CD4-positive, alpha-beta T cell (primary cell): ENCODE results near the gene SLCO2B1. TPM values are rescaled to one million over a fixed set of nuclear protein-coding genes. Genes with fewer than 3 reads are reported as not detected.

Experiments
- ATAC-seq: fragments of 200-7000 bp; cut with Tn5 transposase; one replicate; pipeline ENCODE4 v1.10.0; 2022; ENCODE audit warnings: mild to moderate bottlenecking; ENCODE audit not compliant: poor library complexity
- CTCF ChIA-PET: fragments of 350-600 bp; sonication (Branson Sonifier 250); formaldehyde crosslinking; loops from one replicate; lab custom pipeline; 2021; ENCODE audit warnings: antibody characterized with exemption, inconsistent platforms; lab: Charles Lee
- POLR2A ChIA-PET: fragments of 350-600 bp; sonication (Branson Sonifier 250); formaldehyde crosslinking; loops from one replicate; lab custom pipeline; 2021; ENCODE audit warnings: antibody characterized with exemption, inconsistent platforms; lab: Charles Lee
- DNase-seq, 14 experiments: peaks; one replicate each; pipeline ENCODE4 v3.0.0-alpha.2; 2013 to 2020; ENCODE audit warnings: mixed read lengths in 2 of 14
- H3K27ac ChIP-seq, 2 donors: one replicate each; pipeline versions ENCODE4 v1.5.1 to v1.7.0; 2013; ENCODE audit warnings: low read length in 2 of 2, low read depth in 1 of 2, mild to moderate bottlenecking in 1 of 2
- H3K27me3 ChIP-seq, 2 experiments: 1 replicate in 1 of 2; 2 replicates in 1 of 2; pipeline versions ENCODE4 v1.6.1 to v1.7.0; 2013; ENCODE audit warnings: low read length in 2 of 2, control low read depth in 1 of 2, mild to moderate bottlenecking in 1 of 2, moderate library complexity in 1 of 2; ENCODE audit not compliant: insufficient read depth in 2 of 2, control insufficient read depth in 1 of 2
- H3K36me3 ChIP-seq: one replicate; pipeline ENCODE4 v1.6.1; 2013; ENCODE audit warnings: low read length, control low read depth; ENCODE audit not compliant: insufficient read depth
- H3K4me1 ChIP-seq: one replicate; pipeline ENCODE4 v1.6.1; 2013; ENCODE audit warnings: low read length, control low read depth; ENCODE audit not compliant: insufficient read depth
- H3K4me3 ChIP-seq: one replicate; pipeline ENCODE4 v1.5.1; 2013; ENCODE audit warnings: mild to moderate bottlenecking, low read length, moderate library complexity
- H3K9me3 ChIP-seq, 2 experiments: 1 replicate in 1 of 2; 2 replicates in 1 of 2; pipeline versions ENCODE4 v1.6.1 to v1.7.0; 2013; ENCODE audit warnings: low read length in 2 of 2, mild to moderate bottlenecking in 2 of 2, control low read depth in 1 of 2, moderate library complexity in 1 of 2; ENCODE audit not compliant: control insufficient read depth in 1 of 2, insufficient read depth in 1 of 2
- H3K27ac Mint-ChIP-seq: one replicate; pipeline ENCODE4 v1.8.0; 2020; ENCODE audit warnings: mixed read lengths
- H3K27me3 Mint-ChIP-seq: one replicate; pipeline ENCODE4 v1.8.0; 2021; ENCODE audit warnings: mixed read lengths
- H3K36me3 Mint-ChIP-seq: one replicate; pipeline ENCODE4 v1.8.0; 2021; ENCODE audit warnings: low read depth, mixed read lengths
- H3K4me1 Mint-ChIP-seq: one replicate; pipeline ENCODE4 v1.8.0; 2021; ENCODE audit warnings: low read depth, mixed read lengths
- H3K4me3 Mint-ChIP-seq: one replicate; pipeline ENCODE4 v1.8.0; 2020; ENCODE audit warnings: mild to moderate bottlenecking, mixed read lengths
- H3K9me3 Mint-ChIP-seq: one replicate; pipeline ENCODE4 v1.8.0; 2020; ENCODE audit warnings: mixed read lengths
- intact Hi-C, 2 experiments: fragments of 100-400 bp; cut with DNase I in 1 of 2; cut with micrococcal nuclease in 1 of 2; formaldehyde crosslinking; loops; one replicate each; pipeline versions ENCODE4 v1.15.1 to v1.9.0; 2023 to 2025; cut with DNase I, micrococcal nuclease
- total RNA-seq, 174 experiments: library from RNA in 2 of 174; stranded (reverse) in 2 of 174; gene quantifications; one replicate each; pipeline ENCODE4 v1.2.3 and lab custom pipeline; 2021 to 2026
- TF ChIP-seq, protein P1 (sequence below): fragments of 200-600 bp; IDR thresholded peaks from one replicate; pipeline ENCODE4 v1.8.0; 2022; ENCODE audit warnings: antibody characterized with exemption, mild to moderate bottlenecking

The SLCO2B1 gene
- total RNA-seq, 2 experiments from 2014 or later: not detected

DNA sequence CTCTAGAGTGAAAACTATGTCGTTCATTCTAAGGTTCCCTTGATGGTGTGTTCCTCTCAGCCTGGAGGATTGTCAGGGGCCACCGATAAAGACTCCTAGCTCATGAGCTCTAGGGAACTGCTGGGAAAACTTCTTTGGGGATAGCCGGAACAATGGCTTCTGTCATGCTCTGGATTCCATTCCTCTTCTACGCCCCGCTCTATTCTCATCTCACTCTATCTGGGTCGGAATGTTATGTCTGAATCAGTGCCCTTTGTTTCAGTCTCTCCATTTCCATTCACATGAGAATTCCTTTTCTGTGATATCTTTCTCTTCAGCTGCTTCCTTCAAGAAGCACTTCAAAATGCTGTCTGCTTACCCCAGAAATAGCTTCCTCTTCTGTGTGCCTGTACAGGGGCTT is 16.9 kb upstream of the SLCO2B1 start:
- Mint-ChIP-seq H3K36me3 (no peaks in the 10 kb centered on the region), H3K9me3 (no peaks in the 10 kb centered on the region), H3K27ac (no peak overlapping the region), H3K27me3 (peaks cover 33% of the 10 kb centered on the region), H3K4me1 (no peaks in the 10 kb centered on the region), H3K4me3 (no peak overlapping the region)
- ChIA-PET CTCF (interaction anchor here (1.1 kb wide), 1 partner anchor 11 kb away, joined by 3 read pairs; no protein-coding TSS in a partner anchor), POLR2A (no interaction called here)
- H3K36me3 ChIP-seq: no peaks in the 10 kb centered on the region
- TF ChIP-seq, protein P1, sequence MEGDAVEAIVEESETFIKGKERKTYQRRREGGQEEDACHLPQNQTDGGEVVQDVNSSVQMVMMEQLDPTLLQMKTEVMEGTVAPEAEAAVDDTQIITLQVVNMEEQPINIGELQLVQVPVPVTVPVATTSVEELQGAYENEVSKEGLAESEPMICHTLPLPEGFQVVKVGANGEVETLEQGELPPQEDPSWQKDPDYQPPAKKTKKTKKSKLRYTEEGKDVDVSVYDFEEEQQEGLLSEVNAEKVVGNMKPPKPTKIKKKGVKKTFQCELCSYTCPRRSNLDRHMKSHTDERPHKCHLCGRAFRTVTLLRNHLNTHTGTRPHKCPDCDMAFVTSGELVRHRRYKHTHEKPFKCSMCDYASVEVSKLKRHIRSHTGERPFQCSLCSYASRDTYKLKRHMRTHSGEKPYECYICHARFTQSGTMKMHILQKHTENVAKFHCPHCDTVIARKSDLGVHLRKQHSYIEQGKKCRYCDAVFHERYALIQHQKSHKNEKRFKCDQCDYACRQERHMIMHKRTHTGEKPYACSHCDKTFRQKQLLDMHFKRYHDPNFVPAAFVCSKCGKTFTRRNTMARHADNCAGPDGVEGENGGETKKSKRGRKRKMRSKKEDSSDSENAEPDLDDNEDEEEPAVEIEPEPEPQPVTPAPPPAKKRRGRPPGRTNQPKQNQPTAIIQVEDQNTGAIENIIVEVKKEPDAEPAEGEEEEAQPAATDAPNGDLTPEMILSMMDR: no peak
- no peak for ATAC-seq
- H3K27ac ChIP-seq: no peak overlapping the region
- H3K4me3 ChIP-seq: no peak overlapping the region
- H3K4me1 ChIP-seq: no peaks in the 10 kb centered on the region
- peaks cover 0 to 5% of the 10 kb centered on the region in 2 experiments for H3K27me3 ChIP-seq
- H3K9me3 ChIP-seq: no peaks in the 10 kb centered on the region
- DNase-seq: no peak
- intact Hi-C loops: no loop called here

DNA sequence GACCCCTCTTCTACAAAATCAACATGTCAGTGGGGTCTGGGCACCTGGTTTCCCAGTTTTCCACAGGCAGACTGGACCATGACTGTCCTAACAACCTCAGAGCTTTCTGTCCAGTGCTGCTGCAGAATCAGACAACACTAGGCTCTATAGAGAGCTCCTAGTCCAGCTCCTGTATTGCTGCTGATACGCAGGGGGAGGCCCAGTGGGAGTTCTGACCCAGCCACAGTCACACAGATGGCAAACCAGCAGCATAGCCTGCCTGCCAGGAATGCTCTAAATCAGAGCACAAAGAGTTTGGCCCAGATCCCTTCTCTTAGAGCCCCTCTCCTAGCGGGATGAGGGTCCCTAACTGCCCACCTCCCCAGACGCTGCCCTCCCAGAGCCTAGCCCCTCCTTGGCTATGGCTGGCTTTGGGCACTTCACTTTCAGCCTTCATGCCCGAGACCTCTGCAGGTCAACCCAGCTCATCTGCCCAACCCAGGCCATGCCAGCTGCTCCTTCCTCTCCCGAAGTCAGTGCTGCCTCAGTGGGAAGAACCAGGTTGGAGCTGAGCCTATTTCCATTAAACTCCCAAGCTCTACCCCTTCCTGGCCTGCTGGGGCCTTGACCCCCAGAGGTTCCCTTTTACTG is 15.8 kb upstream of the SLCO2B1 start:
- H3K4me1 Mint-ChIP-seq: no peaks in the 10 kb centered on the region
- no peak overlapping the region for H3K27ac ChIP-seq
- H3K36me3 ChIP-seq: no peaks in the 10 kb centered on the region
- H3K4me3 Mint-ChIP-seq: no peak overlapping the region
- no peak for DNase-seq
- no peaks in the 10 kb centered on the region for H3K9me3 Mint-ChIP-seq
- H3K36me3 Mint-ChIP-seq: no peaks in the 10 kb centered on the region
- peaks cover 28% of the 10 kb centered on the region for H3K27me3 Mint-ChIP-seq
- H3K4me1 ChIP-seq: no peaks in the 10 kb centered on the region
- TF ChIP-seq, protein P1: no peak
- ChIA-PET POLR2A (no interaction called here), CTCF (interaction anchor here (0.6 to 1.6 kb wide), 3 partner anchors 70 to 511 kb away, joined by 4 to 5 read pairs (median 4); no protein-coding TSS in a partner anchor)
- no peak for ATAC-seq
- H3K9me3 ChIP-seq: no peaks in the 10 kb centered on the region
- H3K4me3 ChIP-seq: no peak overlapping the region
- intact Hi-C loops: no loop called here
- no peak overlapping the region for H3K27ac Mint-ChIP-seq
- peaks cover 0 to 5% of the 10 kb centered on the region in 2 experiments for H3K27me3 ChIP-seq

DNA sequence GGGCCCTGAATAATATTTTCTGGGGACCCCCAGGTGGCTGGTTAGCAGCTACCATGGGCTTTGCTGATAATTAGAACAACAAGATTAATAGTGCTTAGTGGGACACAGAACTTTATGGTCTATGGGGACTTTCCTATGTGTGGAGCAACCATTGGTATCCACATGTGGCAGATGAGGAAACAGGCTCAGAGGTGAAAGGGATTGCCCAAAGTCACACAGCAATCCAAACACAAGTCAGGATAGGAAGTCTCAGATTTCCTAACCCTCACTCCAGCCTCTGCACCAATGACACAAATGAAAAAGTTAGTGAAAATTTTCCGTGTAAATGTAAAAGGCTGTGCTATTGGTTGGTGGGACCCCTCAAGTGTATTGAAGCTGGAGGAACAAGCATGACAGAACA is 15.3 kb upstream of the SLCO2B1 start:
- Histone ChIP-seq H3K9me3 (no peaks in the 10 kb centered on the region), H3K4me1 (peaks cover 5% of the 10 kb centered on the region), H3K4me3 (no peak overlapping the region), H3K27me3 (peaks cover 0 to 3% of the 10 kb centered on the region in 2 experiments), H3K27ac (no peak overlapping the region), H3K36me3 (no peaks in the 10 kb centered on the region)
- Mint-ChIP-seq H3K4me3 (no peak overlapping the region), H3K4me1 (peaks cover 3% of the 10 kb centered on the region), H3K9me3 (no peaks in the 10 kb centered on the region), H3K27me3 (peaks cover 26% of the 10 kb centered on the region), H3K36me3 (no peaks in the 10 kb centered on the region), H3K27ac (no peak overlapping the region)
- ATAC-seq: no peak
- no peak for DNase-seq
- TF ChIP-seq, protein P1: no peak
- CTCF ChIA-PET: interaction anchor here (0.5 to 1.6 kb wide), 2 partner anchors 69 to 122 kb away, joined by 3 to 5 read pairs; no protein-coding TSS in a partner anchor
- POLR2A ChIA-PET: no interaction called here
- intact Hi-C loops: no loop called here
